HEK293 (cell line): ENCODE data around the gene SMIM33.

Experiments used
- CTCF ChIA-PET: fragments of 350-600 bp; formaldehyde crosslinking; extraction: SDS; loops from one replicate; lab custom pipeline; 2021; ENCODE audit warnings: antibody characterized with exemption; lab: Yijun Ruan, JAX
- POLR2A ChIA-PET: fragments of 300-600 bp; formaldehyde crosslinking; extraction: SDS; loops from one replicate; lab custom pipeline; 2020; ENCODE audit warnings: antibody characterized with exemption, inconsistent platforms; lab: Yijun Ruan, JAX
- H3K27ac ChIP-seq: fragments of 200-500 bp; sonication (Bioruptor generic); 2 replicates; pipeline ENCODE4 v1.5.1; 2014; ENCODE audit warnings: low read depth, low read length, control low read depth, inconsistent platforms; ENCODE audit errors: extremely low read depth
- H3K36me3 ChIP-seq, 2 experiments: fragments of 200-500 bp in 1 of 2; sonication (Bioruptor generic) in 1 of 2; 1 replicate in 1 of 2; 2 replicates in 1 of 2; pipeline ENCODE4 v1.5.1; 2014 to 2017; ENCODE audit warnings: inconsistent platforms in 2 of 2, low read length in 2 of 2; ENCODE audit not compliant: control insufficient read depth in 2 of 2, insufficient read depth in 1 of 2
- H3K4me1 ChIP-seq: fragments of 200-500 bp; sonication (Bioruptor generic); 2 replicates; pipeline ENCODE4 v1.5.1; 2014; ENCODE audit warnings: mild to moderate bottlenecking, low read length, inconsistent platforms; ENCODE audit not compliant: control insufficient read depth, insufficient read depth
- H3K4me3 ChIP-seq: 2 replicates; pipeline ENCODE4 v1.5.1; 2011; ENCODE audit warnings: low read depth, mild to moderate bottlenecking, control low read depth, low read length, moderate library complexity
- H3K9me3 ChIP-seq: fragments of 200-500 bp; sonication (Bioruptor generic); 2 replicates; pipeline ENCODE4 v1.5.1; 2014; ENCODE audit warnings: low read depth, low read length, inconsistent platforms; ENCODE audit not compliant: control insufficient read depth, insufficient read depth
- GLIS2 ChIP-seq: fragments of 450-650 bp; formaldehyde crosslinking; IDR thresholded peaks from 2 replicates; pipeline ENCODE4 v1.5.1; 2016; ENCODE audit warnings: missing biosample characterization, missing genetic modification characterization
- KLF8 ChIP-seq: fragments of 450-650 bp; formaldehyde crosslinking; IDR thresholded peaks from 2 replicates; pipeline ENCODE4 v1.5.1; 2016; ENCODE audit warnings: missing biosample characterization, missing genetic modification characterization
- KLF9 ChIP-seq: fragments of 450-650 bp; formaldehyde crosslinking; IDR thresholded peaks from 2 replicates; pipeline ENCODE4 v1.5.1; 2016; ENCODE audit warnings: missing biosample characterization, missing genetic modification characterization, low read depth
- WT1 ChIP-seq: fragments of 450-650 bp; formaldehyde crosslinking; IDR thresholded peaks from 2 replicates; pipeline ENCODE4 v1.5.1; 2016; ENCODE audit warnings: missing biosample characterization, missing genetic modification characterization
- ZFHX2 ChIP-seq: fragments of 450-650 bp; formaldehyde crosslinking; conservative IDR thresholded peaks from 2 replicates; pipeline ENCODE4 v1.5.1; 2016; ENCODE audit warnings: missing biosample characterization, missing genetic modification characterization
- ZNF148 ChIP-seq: fragments of 450-650 bp; formaldehyde crosslinking; IDR thresholded peaks from 2 replicates; pipeline ENCODE4 v1.5.0; 2017; ENCODE audit warnings: missing biosample characterization, missing genetic modification characterization, borderline replicate concordance
- ZNF157 ChIP-seq: fragments of 450-650 bp; formaldehyde crosslinking; IDR thresholded peaks from 2 replicates; pipeline ENCODE4 v1.5.1; 2016; ENCODE audit warnings: missing biosample characterization, missing genetic modification characterization
- ZNF169 ChIP-seq: fragments of 450-650 bp; formaldehyde crosslinking; IDR thresholded peaks from 2 replicates; pipeline ENCODE4 v1.5.1; 2016; ENCODE audit warnings: missing biosample characterization, missing genetic modification characterization
- ZNF248 ChIP-seq: fragments of 450-650 bp; formaldehyde crosslinking; IDR thresholded peaks from 2 replicates; pipeline ENCODE4 v1.5.1; 2017; ENCODE audit warnings: missing biosample characterization, missing genetic modification characterization
- ZNF266 ChIP-seq: fragments of 450-650 bp; formaldehyde crosslinking; IDR thresholded peaks from 2 replicates; pipeline ENCODE4 v1.5.1; 2016; ENCODE audit warnings: missing biosample characterization, missing genetic modification characterization, low read depth
- ZNF311 ChIP-seq: fragments of 450-650 bp; formaldehyde crosslinking; IDR thresholded peaks from 2 replicates; pipeline ENCODE4 v1.5.1; 2017; ENCODE audit warnings: missing biosample characterization, missing genetic modification characterization, borderline replicate concordance
- ZNF398 ChIP-seq: fragments of 450-650 bp; formaldehyde crosslinking; IDR thresholded peaks from 2 replicates; pipeline ENCODE4 v1.5.1; 2017; ENCODE audit warnings: missing biosample characterization, missing genetic modification characterization
- ZNF488 ChIP-seq: fragments of 450-650 bp; formaldehyde crosslinking; IDR thresholded peaks from 2 replicates; pipeline ENCODE4 v1.5.1; 2016; ENCODE audit warnings: missing biosample characterization, missing genetic modification characterization
- ZNF514 ChIP-seq: fragments of 450-650 bp; formaldehyde crosslinking; IDR thresholded peaks from 2 replicates; pipeline ENCODE4 v1.5.1; 2016; ENCODE audit warnings: missing biosample characterization, missing genetic modification characterization
- ZNF560 ChIP-seq: fragments of 450-650 bp; formaldehyde crosslinking; IDR thresholded peaks from 2 replicates; pipeline ENCODE4 v1.5.1; 2017; ENCODE audit warnings: missing biosample characterization, missing genetic modification characterization, borderline replicate concordance
- ZNF571 ChIP-seq: fragments of 450-650 bp; formaldehyde crosslinking; IDR thresholded peaks from 2 replicates; pipeline ENCODE4 v1.5.0; 2017; ENCODE audit warnings: missing biosample characterization, missing genetic modification characterization
- ZNF580 ChIP-seq: fragments of 450-650 bp; formaldehyde crosslinking; IDR thresholded peaks from 2 replicates; pipeline ENCODE4 v1.5.1; 2016; ENCODE audit warnings: missing biosample characterization, missing genetic modification characterization
- ZNF645 ChIP-seq: fragments of 450-650 bp; formaldehyde crosslinking; IDR thresholded peaks from 2 replicates; pipeline ENCODE4; 2016; ENCODE audit warnings: missing biosample characterization, missing genetic modification characterization
- ZNF777 ChIP-seq: fragments of 450-650 bp; formaldehyde crosslinking; IDR thresholded peaks from 2 replicates; pipeline ENCODE4 v1.5.1; 2017; ENCODE audit warnings: missing biosample characterization, missing genetic modification characterization, borderline replicate concordance
- ZNF791 ChIP-seq: fragments of 450-650 bp; formaldehyde crosslinking; IDR thresholded peaks from 2 replicates; pipeline ENCODE4 v1.5.1; 2016; ENCODE audit warnings: missing biosample characterization, missing genetic modification characterization
- TF ChIP-seq, protein P1 (sequence below): fragments of 450-650 bp; formaldehyde crosslinking; IDR thresholded peaks from 2 replicates; pipeline ENCODE4 v1.5.1; 2017; ENCODE audit warnings: missing biosample characterization, missing genetic modification characterization
- TF ChIP-seq, protein P2 (sequence below): fragments of 450-650 bp; formaldehyde crosslinking; IDR thresholded peaks from 2 replicates; pipeline ENCODE4 v1.5.1; 2016; ENCODE audit warnings: missing biosample characterization, missing genetic modification characterization

Gene SMIM33

GRCh38 chr5:139451878-139452660 is 18.7 kb upstream of the SMIM33 start (continued):
- TF ChIP-seq ZNF645 = 0 out of 2 replicates have a peak, but pooled peaks have one; percentile 34
- TF ChIP-seq ZNF169 = 0 out of 2 replicates have a peak, but pooled peaks have one; percentile 31

GRCh38 chr5:139453683-139454567 is 16.9 kb upstream of the SMIM33 start:
- ChIA-PET CTCF (no interaction called here), POLR2A (no interaction called here)
- Histone ChIP-seq H3K9me3 (no peaks in the 10 kb centered on the region), H3K4me3 (no peak overlapping the region), H3K4me1 (no peaks in the 10 kb centered on the region; the same call in 1 of the 2 replicates), H3K36me3 (no peaks in the 10 kb centered on the region; a peak in 1 of 3 replicates), H3K27ac (no peak overlapping the region)
- TF ChIP-seq ZNF514 (tag by site-specific recombination) (0 out of 2 replicates have a peak, but pooled peaks have one; percentile 37), ZNF580 (tag by site-specific recombination) (no peak), ZNF777 (tag by site-specific recombination) (no peak), ZFHX2 (tag by site-specific recombination) (peak; percentile 100), ZNF398 (tag by site-specific recombination) (peak; percentile 33; the same call in 1 of the 2 replicates), ZNF791 (tag by site-specific recombination) (peak; percentile 16; the same call in 1 of the 2 replicates), KLF9 (tag by site-specific recombination) (peak; percentile 62), ZNF311 (tag by site-specific recombination) (0 out of 2 replicates have a peak, but pooled peaks have one; percentile 32), ZNF148 (tag by site-specific recombination) (peak; percentile 82), GLIS2 (no peak; the same call in 1 of the 2 replicates), KLF8 (peak; percentile 58), ZNF488 (tag by site-specific recombination) (0 out of 2 replicates have a peak, but pooled peaks have one; percentile 29), ZNF248 (peak; percentile 64; the same call in 1 of the 2 replicates), ZNF157 (tag by site-specific recombination) (0 out of 2 replicates have a peak, but pooled peaks have one; percentile 13), ZNF266 (tag by site-specific recombination) (peak; percentile 5; the same call in 1 of the 2 replicates), ZNF560 (tag by site-specific recombination) (no peak), ZNF571 (tag by site-specific recombination) (0 out of 2 replicates have a peak, but pooled peaks have one; percentile 17), WT1 (tag by site-specific recombination) (peak; percentile 25; the same call in 1 of the 2 replicates)
- TF ChIP-seq, protein P1, sequence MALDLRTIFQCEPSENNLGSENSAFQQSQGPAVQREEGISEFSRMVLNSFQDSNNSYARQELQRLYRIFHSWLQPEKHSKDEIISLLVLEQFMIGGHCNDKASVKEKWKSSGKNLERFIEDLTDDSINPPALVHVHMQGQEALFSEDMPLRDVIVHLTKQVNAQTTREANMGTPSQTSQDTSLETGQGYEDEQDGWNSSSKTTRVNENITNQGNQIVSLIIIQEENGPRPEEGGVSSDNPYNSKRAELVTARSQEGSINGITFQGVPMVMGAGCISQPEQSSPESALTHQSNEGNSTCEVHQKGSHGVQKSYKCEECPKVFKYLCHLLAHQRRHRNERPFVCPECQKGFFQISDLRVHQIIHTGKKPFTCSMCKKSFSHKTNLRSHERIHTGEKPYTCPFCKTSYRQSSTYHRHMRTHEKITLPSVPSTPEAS (tag by site-specific recombination) = peak; percentile 25; the same call in 1 of the 2 replicates
- TF ChIP-seq, protein P2, sequence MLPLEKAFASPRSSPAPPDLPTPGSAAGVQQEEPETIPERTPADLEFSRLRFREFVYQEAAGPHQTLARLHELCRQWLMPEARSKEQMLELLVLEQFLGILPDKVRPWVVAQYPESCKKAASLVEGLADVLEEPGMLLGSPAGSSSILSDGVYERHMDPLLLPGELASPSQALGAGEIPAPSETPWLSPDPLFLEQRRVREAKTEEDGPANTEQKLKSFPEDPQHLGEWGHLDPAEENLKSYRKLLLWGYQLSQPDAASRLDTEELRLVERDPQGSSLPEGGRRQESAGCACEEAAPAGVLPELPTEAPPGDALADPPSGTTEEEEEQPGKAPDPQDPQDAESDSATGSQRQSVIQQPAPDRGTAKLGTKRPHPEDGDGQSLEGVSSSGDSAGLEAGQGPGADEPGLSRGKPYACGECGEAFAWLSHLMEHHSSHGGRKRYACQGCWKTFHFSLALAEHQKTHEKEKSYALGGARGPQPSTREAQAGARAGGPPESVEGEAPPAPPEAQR = 0 out of 2 replicates have a peak, but pooled peaks have one; percentile 37
